ENCODE measurements around the gene BORCS6.

Gene BORCS6

DNA sequence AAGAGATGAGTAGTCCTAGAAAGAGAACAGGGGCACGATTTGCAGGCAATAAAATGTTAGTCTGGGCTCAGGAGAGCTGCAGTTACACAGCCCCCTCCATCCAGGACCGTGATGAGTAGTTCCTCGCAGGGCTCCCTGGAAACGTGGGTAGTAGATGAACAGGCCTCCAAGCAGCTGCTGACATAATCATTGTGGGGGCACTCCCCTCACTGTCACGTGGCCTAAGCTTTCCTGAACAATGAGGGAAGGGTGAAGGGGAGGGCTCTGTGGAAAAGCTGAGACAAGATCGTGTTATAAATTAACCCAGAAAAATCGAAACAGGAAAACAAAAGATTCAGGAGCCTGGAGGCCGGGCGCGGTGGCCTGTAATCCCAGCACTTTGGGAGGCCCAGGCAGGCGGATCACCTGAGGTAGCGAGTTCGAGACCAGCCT is 36.4 kb downstream of the BORCS6 start:
- DNase-seq: peak; percentile 97

DNA sequence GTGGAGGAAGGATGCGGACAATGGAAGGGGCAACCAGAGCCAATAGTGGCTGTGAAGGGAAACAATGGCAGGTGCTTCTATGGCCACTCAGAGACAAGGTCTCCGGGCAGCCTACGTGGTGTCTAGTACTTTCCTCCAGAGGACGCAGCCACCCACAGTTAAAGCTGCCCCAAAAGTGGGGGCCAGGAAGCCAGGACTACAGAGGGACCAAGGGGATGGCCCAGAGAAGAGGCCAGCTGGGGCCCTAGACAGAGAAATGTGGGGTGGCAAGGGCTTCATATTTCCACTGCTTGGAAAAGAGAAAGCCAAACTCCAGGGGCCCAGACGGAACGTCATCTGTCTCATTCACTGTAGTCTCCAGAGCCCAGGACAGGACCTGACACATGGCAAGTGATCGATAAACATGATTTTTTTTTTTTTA is 36.9 kb downstream of the BORCS6 start:
- DNase-seq: no peak

DNA sequence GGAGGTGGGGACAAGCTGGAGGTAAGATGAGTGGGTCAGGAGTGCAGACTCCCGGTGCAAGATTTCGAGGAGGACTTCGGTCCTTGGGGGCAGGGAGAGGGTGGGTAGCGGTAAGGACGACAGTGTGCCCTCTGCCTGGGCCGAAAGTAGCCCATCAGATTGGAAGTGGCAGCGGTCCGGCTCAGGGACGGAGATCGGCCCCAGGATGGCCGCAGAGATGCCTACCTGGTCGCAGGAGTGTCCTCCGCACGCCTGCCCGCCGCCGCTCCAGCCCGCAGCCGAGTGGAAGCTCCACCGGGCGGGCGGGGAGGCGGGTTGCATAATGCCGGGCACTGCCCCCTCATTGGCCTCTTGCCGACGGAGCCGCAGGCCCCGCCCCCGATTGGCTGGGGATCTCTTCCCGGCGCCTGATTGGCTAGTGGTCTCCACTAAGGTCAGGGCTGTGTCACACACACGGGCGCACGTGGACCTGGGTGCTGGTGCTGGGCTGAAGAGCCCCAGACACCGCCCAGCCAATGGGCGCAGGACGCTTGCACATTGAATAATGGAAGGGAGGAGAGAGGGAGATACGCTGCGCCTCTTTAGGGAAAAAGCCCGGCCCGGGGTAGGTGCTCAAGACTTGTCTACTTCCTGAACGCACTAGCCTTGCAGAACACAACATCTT is 37.7 kb downstream of the BORCS6 start, which contains the start of gene PER1:
Gene PER1, minus strand, starts transcription at position 293 of the 664 bp plus-strand sequence. CDS start 1,698 bp downstream, outside the sequence.
- DNase-seq: peak; percentile 96

DNA sequence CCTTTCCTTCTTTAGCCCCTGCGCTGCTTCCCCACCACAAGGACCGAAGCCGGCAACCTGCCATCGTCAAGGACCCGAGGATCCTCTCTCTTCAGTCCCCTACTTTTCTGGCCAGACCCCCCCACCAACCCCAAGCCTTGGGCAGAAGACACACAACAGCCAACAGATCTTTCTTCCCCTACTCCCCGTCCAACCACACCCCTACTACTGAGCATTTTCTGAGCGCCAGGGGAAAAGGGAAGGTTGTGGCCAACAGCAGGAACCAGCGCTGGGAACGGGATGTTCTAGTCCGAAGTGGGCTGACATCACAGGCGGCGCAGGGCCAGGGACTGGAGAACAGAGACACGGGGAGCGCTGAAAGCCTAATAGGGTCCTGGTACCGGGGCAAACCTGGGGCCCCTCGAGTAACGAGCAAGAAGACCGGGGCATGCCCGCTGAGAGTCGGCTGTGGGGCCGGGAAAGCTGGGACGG is 38.3 kb downstream of the BORCS6 start:
- DNase-seq: peak; percentile 84

DNA sequence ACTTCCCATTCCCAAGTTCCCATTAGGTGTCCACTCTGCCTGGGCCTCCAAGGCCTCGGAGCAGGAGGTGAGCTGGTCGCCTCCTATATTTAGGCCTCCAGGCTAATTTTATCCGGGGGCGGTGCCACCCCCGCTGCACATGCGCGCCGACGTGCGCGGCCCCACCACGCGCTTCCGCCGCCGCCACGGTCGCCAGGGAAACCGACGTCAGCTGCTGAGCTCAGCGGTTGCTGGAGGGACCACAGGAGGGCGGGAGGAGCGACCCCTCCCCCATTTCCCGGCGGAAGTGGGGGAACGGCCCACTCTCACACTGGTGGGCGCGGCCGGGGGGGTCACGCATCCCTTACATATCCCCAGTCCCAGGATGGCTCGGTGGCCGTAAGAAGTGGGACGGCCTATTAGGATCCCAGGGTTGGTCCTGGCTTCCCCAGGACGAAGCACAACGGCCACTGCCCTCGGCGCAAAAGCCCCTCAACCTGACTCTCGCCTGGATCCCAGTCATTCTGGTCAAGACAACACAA is 38.8 kb downstream of the BORCS6 start:
- peak; percentile 86 for DNase-seq

DNA sequence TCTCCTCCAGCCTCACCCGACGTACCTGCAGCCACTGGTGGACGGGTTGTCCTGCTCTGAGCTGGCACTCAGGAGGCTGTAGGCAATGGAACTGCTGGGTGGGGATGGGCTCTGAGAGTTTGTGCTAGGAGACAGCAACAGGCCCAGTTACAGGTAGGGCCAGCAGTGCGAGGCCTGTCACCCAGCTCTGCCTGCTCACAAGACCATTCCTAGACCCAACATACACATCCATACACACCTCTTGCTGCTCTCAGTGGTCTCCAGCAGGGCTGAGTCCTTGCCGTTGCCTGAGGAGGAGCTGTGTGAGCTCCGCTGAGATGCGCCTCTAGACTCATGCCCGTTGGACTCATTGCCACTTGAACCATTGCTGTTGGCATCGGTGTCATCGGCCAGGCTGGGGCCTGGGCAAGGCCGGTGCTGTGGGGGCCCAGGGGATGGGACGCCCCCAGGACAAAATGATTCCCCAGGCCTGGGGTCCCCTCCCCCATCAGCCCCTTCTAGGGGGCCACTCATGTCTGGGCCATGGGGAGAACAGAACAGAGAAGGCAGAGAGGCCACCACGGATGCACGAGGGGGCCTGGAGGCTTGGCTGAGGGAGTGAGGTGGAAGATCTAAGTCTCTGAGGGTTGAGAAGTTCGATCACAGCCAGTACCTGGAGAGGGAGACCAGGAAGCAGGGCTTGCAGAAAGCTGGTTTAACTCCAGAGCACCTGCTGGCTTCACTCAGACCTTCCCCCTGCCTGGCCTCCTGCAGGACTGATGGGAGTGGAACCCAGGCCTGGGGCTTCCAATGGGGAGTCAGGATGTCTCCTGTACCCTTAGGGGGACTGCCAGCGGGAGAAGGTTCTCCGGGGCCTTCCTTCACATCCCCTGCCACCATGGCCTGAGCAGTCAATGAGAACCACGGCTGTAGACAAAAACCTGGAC is 39.5 kb downstream of the BORCS6 start:
- DNase-seq: no peak

DNA sequence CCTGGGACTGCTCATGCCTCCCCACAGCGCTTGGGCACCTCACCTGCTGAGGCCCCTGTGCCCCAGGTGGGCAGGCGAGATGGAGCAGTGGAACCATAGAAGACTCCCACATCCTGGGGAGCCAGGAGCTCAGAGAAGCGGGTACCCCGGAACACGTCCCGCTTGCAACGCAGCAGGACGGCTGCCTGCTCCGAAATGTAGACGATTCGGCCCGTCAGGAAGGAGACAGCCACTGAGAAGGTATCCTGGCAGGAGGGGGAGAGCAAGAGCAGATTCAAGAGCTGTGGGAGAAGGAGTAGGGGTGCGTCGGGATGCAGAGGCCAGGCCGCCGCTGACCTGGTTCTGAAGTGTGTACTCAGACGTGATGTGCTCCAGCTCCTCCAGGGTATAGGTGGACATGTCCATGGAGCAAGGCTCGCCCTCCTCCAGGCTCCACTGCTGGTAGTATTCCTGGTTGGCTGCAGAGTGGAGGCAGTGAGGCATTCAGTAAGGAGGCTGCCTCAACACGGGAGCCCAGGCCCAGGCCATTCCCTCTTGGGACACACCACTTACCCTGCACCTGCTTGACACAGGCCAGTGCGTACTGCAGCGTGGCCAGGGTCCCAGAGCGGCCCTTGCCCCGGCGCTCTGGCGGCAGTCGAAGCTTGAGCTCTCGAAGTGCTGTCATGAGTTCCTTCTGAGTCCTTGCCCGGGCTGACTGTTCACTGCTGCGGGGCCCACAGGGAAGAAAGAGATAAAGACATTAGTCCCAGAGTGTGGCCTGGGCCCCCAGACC is 40.4 kb downstream of the BORCS6 start:
- no peak for DNase-seq

DNA sequence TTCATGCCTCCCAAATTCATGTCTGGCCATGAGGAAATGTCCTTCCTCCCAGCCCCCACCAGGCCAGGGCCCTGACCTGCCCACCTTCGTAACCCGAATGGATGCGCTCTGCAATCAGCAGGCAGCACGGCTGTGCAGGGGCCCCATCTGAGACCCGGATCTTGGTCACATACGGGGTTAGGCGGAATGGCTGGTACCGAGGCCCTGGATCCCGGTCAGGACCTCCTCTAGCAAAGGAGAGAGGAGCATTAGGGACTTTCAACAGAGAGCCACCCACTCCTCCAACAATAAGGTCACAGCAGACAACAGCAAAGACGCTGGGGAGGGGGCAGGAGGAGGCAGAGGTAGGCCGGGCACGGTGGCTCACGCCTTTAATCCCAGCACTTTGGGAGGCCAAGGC is 41.4 kb downstream of the BORCS6 start:
- DNase-seq: no peak

DNA sequence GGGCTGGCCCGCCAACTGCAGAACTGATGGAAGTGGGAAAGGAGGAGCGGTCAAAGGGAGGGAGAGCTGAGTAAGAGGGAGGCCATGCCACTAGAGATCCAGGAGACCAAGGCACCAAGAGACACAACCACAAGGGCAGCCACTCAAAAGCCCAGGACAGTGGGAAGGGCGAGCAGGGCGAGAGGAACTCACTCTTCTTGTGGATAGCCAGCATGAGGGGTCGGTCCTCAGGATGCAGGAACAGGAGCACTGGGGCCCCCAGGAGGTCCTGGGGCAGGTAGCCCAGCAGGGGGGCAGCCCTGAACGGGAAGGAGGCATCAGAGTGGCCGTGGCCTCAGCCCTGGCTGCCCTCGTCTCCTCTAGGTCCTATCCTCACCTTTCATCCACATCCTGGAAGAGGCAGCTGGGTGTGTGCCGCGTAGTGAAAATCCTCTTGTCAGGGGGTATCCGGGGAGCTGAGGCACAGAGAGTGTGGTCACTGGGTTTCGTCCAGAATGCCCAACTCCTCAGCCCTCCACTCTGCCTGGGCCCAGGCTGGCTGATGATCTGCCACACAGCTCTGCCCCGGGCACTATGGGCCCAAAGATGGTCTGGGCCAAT is 42.1 kb downstream of the BORCS6 start:
- DNase-seq: no peak

DNA sequence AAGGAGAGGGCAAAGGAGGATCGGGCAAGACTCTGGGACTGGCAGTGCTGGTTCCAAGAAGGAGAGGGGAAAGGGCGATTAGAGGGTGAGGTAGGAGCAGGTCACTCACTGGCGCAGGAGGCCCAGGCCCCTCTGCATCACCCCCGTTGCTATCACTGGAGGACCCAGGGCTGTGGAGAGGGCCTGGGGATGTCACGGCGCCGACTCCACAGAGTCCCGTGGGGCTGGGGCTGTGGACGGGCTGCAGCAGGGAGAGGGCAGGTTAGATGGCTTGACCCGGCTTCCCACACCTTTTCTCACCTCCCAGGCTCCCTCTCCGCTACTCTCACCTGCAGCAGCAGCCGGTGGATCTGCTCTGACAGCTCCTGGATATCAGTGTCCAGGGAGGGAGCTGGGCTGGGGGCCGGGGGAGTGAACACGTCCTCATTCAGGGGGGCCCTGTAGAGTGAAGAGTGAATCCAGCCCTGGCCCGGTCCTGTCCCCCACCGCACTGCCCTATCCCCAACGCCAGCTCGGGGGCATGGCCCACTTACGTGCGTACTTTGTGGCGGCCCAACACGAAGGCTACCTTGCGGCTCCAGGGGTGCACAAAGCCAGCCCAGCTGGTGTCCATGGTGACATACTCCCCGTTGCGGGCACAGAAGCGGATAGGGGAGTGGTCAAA is 42.7 kb downstream of the BORCS6 start:
- DNase-seq: no peak

DNA sequence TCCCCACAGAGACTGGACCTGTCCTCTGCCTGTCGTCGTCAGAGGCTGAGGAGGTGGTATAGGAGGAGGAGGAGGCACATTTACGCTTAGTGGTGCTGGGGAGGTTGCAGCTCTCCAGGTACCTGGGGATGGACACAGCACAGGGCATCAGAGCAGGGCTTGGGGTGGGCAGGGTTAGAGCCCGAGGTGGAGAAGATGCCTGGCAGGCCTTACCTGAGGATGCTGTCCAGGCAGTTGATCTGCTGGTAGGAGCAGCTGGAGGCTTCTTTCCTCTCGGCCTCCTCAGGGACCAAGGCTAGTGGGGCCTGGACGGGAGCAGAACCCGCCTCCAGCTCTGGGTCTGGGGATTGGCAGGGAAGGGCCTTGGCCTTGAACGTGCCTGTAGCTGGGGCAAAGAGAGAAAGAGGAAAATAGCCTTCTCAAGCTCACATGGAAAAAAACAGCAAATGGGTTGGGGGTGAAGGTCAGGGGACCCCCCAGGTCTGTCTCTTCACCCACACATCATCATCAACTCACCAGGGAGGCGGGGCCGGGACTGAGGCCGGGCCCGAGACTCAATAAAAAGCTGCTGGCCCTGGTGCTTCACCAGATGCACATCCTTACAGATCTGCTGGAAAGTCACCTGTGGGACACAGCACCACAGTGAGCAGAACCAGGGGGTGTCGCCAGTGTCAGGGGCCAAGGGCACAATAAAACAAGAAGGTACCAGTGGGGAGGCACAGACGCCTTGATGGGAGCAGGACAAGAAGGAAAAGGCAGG is 43.4 kb downstream of the BORCS6 start:
- no peak for DNase-seq

DNA sequence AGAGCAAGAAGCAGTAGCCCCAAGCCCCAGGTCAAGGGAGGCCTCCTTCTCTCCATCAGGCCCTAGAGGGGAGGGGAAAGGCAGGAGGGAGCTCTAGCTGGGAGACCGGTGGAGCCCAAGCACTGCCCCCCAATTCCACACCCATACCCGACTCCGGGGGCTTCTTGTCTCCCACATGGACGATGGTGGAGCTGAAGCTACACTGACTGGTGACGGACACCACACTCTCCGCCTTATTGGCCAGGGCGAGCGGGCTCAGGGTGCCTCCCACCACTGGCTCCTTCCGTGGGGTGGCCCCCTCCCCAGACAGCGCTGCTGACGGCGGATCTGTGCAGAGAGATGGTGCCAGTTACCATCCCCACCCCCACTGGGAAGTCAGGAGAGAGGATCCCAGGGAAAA is 44.2 kb downstream of the BORCS6 start:
- no peak for DNase-seq

DNA sequence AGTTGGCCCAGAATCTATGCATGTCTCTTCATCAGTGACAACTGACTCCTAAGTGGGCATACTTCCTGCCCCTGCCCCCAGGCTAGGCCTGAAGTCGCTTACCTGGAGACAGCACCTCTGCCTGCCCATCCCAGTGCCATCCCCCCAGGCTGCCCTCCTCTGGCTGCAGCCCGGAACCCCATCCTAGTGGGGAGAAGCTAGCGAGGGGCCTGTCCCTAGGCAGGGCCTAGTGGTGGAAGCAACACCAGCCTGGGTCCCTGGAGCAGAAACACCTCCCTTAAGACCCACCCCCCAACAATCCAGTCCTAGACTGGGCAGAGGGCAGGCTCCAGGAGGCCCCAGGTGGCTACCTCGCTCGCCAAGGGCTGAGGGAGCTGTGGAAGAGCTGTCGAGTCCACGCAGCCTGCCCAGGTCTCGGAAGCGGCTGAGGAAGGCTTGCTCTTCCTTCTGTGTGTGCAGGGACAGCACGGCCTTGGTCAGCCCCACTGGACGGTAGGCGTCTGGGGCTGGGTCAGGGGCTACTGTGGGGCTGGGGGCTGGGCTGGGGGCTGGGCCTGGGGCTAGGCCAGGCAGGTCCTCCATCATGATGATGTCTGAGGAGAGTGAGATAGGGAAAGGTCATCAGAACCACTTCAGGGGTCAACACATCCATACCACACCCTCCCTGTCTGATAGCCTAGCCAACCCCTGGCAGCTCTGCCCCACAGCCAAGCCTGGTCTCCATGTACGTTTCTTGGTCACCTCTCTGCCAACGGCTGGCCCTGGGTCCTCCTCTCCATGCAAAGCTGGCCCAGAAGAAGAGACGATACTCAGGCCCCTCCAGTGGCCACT is 45.4 kb downstream of the BORCS6 start:
- no peak for DNase-seq

DNA sequence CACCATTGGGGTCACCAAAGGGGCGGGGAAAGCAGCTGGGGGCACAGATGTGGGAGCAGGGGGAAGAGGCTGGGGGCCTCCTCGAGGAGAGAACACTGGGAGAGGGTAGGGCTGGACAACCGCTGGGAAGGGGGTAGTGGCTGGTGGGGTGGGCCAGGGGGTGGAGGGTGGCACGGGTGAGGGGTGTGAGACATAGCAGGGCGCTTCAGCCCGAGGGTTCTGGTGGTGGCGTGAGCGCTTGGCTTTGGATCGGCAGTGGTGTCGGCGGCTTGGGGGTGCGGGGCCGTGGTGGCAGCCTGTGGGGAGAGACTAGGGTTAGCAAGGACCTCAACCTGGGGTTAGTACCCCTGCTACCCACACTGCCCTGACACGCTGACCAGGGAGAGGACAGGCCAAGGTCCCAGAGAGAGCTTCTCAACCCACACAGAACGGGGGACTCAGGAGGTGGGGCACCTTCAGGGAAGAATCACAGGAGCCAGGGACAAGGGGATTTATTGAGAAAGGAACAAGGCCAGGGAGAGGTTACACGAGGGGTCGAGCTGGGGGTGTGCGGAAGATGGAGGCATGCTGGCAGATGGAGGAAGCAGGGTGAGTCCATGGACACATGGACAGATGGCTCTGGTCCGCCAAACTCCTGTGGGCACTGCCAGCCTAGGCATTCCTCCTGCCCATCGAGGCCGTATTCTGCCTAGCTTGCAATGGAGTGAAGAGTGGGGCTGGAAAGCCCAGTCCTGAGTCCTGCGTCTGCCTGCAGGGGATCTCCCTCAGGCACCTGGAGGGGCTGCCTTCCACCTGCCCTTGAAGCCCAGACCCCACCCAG is 46.2 kb downstream of the BORCS6 start:
- DNase-seq: no peak

DNA sequence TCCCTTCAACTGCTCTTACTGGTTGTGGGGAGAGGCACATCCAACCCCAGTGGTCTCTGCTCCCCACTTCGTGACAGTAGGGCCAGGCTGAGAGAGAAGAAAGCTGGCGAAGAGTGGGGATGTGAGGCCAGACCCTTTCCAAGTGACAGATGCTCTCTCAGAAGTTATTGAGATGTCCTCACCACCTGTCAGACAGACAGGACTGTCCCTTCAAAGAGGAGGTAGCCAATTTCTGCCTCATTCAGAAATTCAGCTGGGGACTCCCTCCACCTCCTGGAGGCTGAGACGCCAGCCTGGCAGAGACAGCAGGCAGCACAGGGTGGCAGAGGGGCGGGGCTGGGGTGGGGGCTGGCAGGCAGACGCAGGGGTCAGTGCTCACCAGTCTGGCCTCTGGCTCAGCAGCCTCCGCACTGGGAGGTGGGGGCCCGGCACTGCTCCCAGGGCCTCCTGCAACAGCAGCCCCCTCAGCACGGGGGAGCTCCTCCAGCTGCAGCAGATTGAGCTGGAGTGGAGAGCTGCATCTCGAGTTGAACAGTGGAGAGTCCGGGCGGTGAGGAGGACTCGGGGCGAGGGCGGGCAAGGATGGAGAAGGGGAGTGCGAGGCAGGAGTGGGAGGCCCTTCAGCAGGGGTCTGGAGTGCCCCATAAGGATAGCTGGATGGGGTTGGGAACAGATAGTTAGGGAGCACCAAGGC is 46.9 kb downstream of the BORCS6 start:
- DNase-seq: no peak

DNA sequence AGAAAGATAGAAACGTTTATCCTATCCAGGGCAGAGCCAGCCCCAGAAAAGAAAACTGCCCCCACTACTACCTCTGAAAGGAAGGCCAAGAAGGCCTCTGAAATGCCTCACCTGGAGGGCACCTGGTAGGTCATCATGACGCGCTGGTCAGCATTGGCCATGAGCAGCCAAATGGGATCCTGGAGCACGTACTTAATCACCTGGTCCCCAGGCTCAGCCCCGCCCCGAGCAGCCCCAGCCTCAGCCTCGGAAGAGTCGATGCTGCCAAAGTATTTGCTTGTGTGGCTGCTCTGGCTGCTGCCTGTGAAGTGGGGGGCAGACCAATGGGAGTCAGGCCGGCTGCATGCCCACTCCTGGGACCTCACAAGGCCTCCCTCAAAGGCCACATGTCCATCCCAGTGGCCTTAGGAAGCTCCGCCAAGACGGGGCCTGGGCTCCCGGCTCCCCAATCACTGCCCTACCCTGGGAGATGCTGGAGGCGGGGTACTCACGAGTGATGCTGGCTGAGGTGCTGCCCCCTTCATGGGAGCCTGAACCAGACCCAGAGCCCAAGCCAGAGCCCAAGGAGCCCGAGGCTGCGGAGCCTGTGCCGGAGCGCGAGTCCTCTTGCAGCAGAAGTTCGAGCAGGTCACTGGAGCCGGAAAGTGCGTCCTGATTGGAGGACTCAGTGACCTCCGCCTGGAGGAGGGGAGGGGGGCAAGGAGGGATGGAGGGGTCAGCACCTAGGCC is 47.7 kb downstream of the BORCS6 start:
- DNase-seq: no peak

DNA sequence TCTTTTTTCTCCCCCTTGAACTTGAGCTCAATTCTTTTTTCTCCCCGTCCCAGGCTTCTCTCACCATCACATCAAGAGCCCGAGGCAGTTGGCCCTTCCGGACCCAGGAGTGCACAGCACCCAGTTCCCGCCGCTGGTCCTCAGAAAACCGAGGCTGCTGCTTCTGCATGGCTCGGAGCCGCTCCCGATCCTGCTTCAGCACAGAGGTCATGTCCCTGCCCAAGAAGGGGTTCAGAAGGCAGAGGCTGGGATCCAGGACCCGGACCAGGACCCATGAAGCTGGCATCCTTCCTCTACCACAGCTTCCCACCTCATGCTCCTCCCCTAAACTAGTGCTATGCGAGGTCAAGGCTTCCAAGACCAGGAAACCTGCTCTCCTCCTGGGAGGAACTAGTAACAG is 48.2 kb downstream of the BORCS6 start:
- no peak for DNase-seq

DNA sequence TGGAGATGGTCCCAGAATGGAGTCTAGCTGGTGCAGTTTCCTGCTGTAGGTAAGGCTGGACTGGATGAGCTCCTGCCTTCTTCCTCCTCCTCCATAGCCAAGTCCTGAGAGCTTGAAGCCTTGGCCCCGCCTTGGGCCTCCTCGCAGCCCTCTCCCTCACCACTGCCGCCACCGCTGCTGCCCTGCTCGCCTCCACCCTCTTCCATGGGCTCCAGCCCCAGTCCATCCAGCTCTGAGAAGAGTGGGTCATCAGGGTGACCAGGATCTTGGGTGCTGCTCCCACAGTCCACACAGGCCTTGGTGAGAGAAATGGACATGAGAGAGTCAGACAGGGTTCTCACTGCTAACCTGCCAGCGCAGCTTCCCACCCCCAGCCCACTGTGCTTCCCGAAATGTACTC is 48.9 kb downstream of the BORCS6 start:
- DNase-seq: no peak
